HepG2 (cell line): ENCODE measurements around the gene UNC93A. TPM values are rescaled to one million over a fixed set of nuclear protein-coding genes. Genes with fewer than 3 reads are reported as not detected.

Source experiments
- ATM ChIP-seq: fragments of 450-650 bp; IDR thresholded peaks from 2 replicates; pipeline ENCODE4 v1.7.1; 2017; ENCODE audit warnings: mild to moderate bottlenecking, borderline replicate concordance
- CSRNP2 ChIP-seq: sonication (generic); formaldehyde crosslinking; conservative IDR thresholded peaks from 2 replicates; pipeline ENCODE4 v1.8.0; 2022; ENCODE audit warnings: low read depth, missing genetic modification reagents
- DDIT3 ChIP-seq: sonication (generic); formaldehyde crosslinking; IDR thresholded peaks from 2 replicates; pipeline ENCODE4 v1.4.0; 2020; ENCODE audit warnings: mild to moderate bottlenecking, missing genetic modification reagents
- ETV6 ChIP-seq: sonication (generic); formaldehyde crosslinking; conservative IDR thresholded peaks from 2 replicates; pipeline ENCODE4 v1.4.0; 2020; ENCODE audit warnings: missing genetic modification reagents
- GTF2F1 ChIP-seq: fragments of 150-350 bp; IDR thresholded peaks from 2 replicates; pipeline ENCODE4 v1.6.1; 2014; ENCODE audit warnings: low read length
- HIVEP1 ChIP-seq: sonication (generic); formaldehyde crosslinking; IDR thresholded peaks from 2 replicates; pipeline ENCODE4 v1.4.0; 2020; ENCODE audit warnings: mild to moderate bottlenecking, missing genetic modification reagents
- MED8 ChIP-seq: sonication (generic); formaldehyde crosslinking; IDR thresholded peaks from 2 replicates; pipeline ENCODE4 v1.8.1; 2023; ENCODE audit warnings: mild to moderate bottlenecking, missing genetic modification reagents; ENCODE audit not compliant: insufficient replicate concordance
- MLLT10 ChIP-seq: sonication (generic); formaldehyde crosslinking; IDR thresholded peaks from 2 replicates; pipeline ENCODE4 v1.4.0; 2020; ENCODE audit warnings: missing genetic modification reagents
- MZF1 ChIP-seq: sonication (generic); formaldehyde crosslinking; IDR thresholded peaks from 2 replicates; pipeline ENCODE4 v1.8.1; 2023; ENCODE audit warnings: mild to moderate bottlenecking, missing genetic modification reagents, borderline replicate concordance
- NR2F6 ChIP-seq, 2 experiments: IDR thresholded peaks; 2 replicates each; pipeline ENCODE4 v1.6.1; 2016; ENCODE audit warnings: antibody characterized with exemption in 1 of 2, mild to moderate bottlenecking in 1 of 2
- PLRG1 ChIP-seq: fragments of 450-650 bp; conservative IDR thresholded peaks from 2 replicates; pipeline ENCODE4 v1.6.1; 2016
- RCOR2 ChIP-seq: IDR thresholded peaks from 2 replicates; pipeline ENCODE4 v1.6.1; 2016; ENCODE audit warnings: missing biosample characterization, missing genetic modification reagents
- SUZ12 ChIP-seq: fragments of 150-350 bp; IDR thresholded peaks from 2 replicates; pipeline ENCODE4 v1.6.1; 2014; ENCODE audit warnings: low read depth, low read length
- TBX3 ChIP-seq: fragments of 450-650 bp; IDR thresholded peaks from 2 replicates; pipeline ENCODE4 v1.6.1; 2017; ENCODE audit warnings: antibody characterized with exemption, mild to moderate bottlenecking, inconsistent platforms, borderline replicate concordance
- TEAD2 ChIP-seq: sonication (generic); formaldehyde crosslinking; IDR thresholded peaks from 2 replicates; pipeline ENCODE4 v1.9.0; 2021; ENCODE audit warnings: missing genetic modification reagents
- ZNF121 ChIP-seq: sonication (generic); formaldehyde crosslinking; IDR thresholded peaks from 2 replicates; pipeline ENCODE4 v1.5.0; 2020; ENCODE audit warnings: mild to moderate bottlenecking, missing genetic modification reagents
- ZNF343 ChIP-seq: sonication (generic); formaldehyde crosslinking; IDR thresholded peaks from 2 replicates; pipeline ENCODE4 v1.4.0; 2020; ENCODE audit warnings: mild to moderate bottlenecking, missing genetic modification reagents
- ZNF512B ChIP-seq: sonication (generic); formaldehyde crosslinking; IDR thresholded peaks from 2 replicates; pipeline ENCODE4 v1.5.1; 2020; ENCODE audit warnings: missing genetic modification reagents, mild to moderate bottlenecking, borderline replicate concordance
- ZNF720 ChIP-seq: sonication (generic); formaldehyde crosslinking; IDR thresholded peaks from 2 replicates; pipeline ENCODE4 v1.4.0; 2020; ENCODE audit warnings: missing genetic modification reagents
- ZNF768 ChIP-seq: sonication (generic); formaldehyde crosslinking; IDR thresholded peaks from 2 replicates; pipeline ENCODE4 v1.4.0; 2020; ENCODE audit warnings: missing genetic modification reagents
- ZSCAN25 ChIP-seq: sonication (generic); formaldehyde crosslinking; IDR thresholded peaks from 2 replicates; pipeline ENCODE4 v1.8.0; 2022; ENCODE audit warnings: mild to moderate bottlenecking, missing genetic modification reagents
- ZSCAN30 ChIP-seq: sonication (generic); formaldehyde crosslinking; IDR thresholded peaks from 2 replicates; pipeline ENCODE4 v1.5.0; 2020; ENCODE audit warnings: mild to moderate bottlenecking, missing genetic modification reagents
- polyA plus RNA-seq, 8 experiments: library from polyadenylated mRNA; depleted of rRNA in 3 of 8; stranded (reverse) in 7 of 8; unstranded in 1 of 8; fragments of >200 nt; fragmentation: Illumina TruSeq in 4 of 8; extraction: Trizol in 4 of 8; gene quantifications; 2 replicates each; pipeline versions ENCODE4 v1.2.1 to v1.2.3, GENCODE V29; 2011 to 2016; ENCODE audit warnings: low read depth in 4 of 8, missing spikeins in 1 of 8, mixed read lengths in 1 of 8; ENCODE audit not compliant: insufficient read depth in 1 of 8
- total RNA-seq, 5 experiments: library from RNA; depleted of rRNA; stranded (reverse); fragments of >200 nt; fragmentation: Illumina TruSeq; extraction: Trizol; gene quantifications; 2 replicates each; pipeline ENCODE4 v1.2.3, GENCODE V29; 2016; ENCODE audit warnings: low read depth in 1 of 5
- TF ChIP-seq, protein P1 (sequence below): sonication (generic); formaldehyde crosslinking; IDR thresholded peaks from 2 replicates; pipeline ENCODE4 v1.5.1; 2020; ENCODE audit warnings: missing genetic modification reagents, mild to moderate bottlenecking, borderline replicate concordance
- TF ChIP-seq, protein P2 (sequence below): sonication (generic); formaldehyde crosslinking; IDR thresholded peaks from 2 replicates; pipeline ENCODE4 v1.4.0; 2020; ENCODE audit warnings: missing genetic modification reagents; ENCODE audit errors: not compliant biosample characterization

Gene UNC93A
- total and polyA plus RNA-seq, 2 of the 13 experiments (the other 11 are each of a cell fraction or from before 2014, with no cell fraction given), result 11.0 to 42.7 TPM

- TF ChIP-seq ZNF512B (CRISPR knock-in tag) (peak; percentile 45; the same call in 1 of the 2 replicates), SUZ12 (no peak), MZF1 (CRISPR knock-in tag) (no peak), DDIT3 (CRISPR knock-in tag) (no peak), TEAD2 (CRISPR knock-in tag) (no peak), ZNF121 (CRISPR knock-in tag) (no peak), NR2F6 (IDR thresholded peaks at IDR 0.05) (peak; percentile 10; the same call in 1 of the 2 replicates), NR2F6 (CRISPR knock-in tag; IDR thresholded peaks at IDR 0.05) (peak; percentile 75), RCOR2 (CRISPR knock-in tag) (peak; percentile 76), ZSCAN30 (CRISPR knock-in tag) (no peak), ZNF343 (CRISPR knock-in tag) (no peak), GTF2F1 (no peak), ZNF720 (CRISPR knock-in tag) (no peak), ETV6 (no peak; the same call in 1 of the 2 replicates), PLRG1 (no peak), CSRNP2 (CRISPR knock-in tag) (no peak), ZNF768 (no peak), ATM (no peak), HIVEP1 (0 out of 2 replicates have a peak, but pooled peaks have one; percentile 12), MLLT10 (CRISPR knock-in tag) (no peak), MED8 (CRISPR knock-in tag) (no peak), ZSCAN25 (CRISPR knock-in tag) (peak; percentile 69; the same call in 1 of the 2 replicates), TBX3 (no peak)
- TF ChIP-seq, protein P1, sequence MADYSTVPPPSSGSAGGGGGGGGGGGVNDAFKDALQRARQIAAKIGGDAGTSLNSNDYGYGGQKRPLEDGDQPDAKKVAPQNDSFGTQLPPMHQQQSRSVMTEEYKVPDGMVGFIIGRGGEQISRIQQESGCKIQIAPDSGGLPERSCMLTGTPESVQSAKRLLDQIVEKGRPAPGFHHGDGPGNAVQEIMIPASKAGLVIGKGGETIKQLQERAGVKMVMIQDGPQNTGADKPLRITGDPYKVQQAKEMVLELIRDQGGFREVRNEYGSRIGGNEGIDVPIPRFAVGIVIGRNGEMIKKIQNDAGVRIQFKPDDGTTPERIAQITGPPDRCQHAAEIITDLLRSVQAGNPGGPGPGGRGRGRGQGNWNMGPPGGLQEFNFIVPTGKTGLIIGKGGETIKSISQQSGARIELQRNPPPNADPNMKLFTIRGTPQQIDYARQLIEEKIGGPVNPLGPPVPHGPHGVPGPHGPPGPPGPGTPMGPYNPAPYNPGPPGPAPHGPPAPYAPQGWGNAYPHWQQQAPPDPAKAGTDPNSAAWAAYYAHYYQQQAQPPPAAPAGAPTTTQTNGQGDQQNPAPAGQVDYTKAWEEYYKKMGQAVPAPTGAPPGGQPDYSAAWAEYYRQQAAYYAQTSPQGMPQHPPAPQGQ, result no peak
- TF ChIP-seq, protein P2, sequence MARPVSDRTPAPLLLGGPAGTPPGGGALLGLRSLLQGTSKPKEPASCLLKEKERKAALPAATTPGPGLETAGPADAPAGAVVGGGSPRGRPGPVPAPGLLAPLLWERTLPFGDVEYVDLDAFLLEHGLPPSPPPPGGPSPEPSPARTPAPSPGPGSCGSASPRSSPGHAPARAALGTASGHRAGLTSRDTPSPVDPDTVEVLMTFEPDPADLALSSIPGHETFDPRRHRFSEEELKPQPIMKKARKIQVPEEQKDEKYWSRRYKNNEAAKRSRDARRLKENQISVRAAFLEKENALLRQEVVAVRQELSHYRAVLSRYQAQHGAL (CRISPR knock-in tag), result no peak
These were observed 647 bp downstream of the UNC93A start (continued) for GRCh38 chr6:167291623-167292300.
